Activated effector memory CD4-positive, alpha-beta T cell treated with anti-CD3 and anti-CD28 coated beads, Interleukin-2, amount 50 U/mL, for 16 hours (primary cell): ENCODE measurements around the gene FOXRED2.

Experiments
- DNase-seq: peaks from one replicate; pipeline ENCODE4 v3.0.0-alpha.2; 2020

The FOXRED2 gene

GRCh38 chr22:36514766-36515165 lies 7.9 kb upstream of the FOXRED2 start:
- no peak for DNase-seq

DNA sequence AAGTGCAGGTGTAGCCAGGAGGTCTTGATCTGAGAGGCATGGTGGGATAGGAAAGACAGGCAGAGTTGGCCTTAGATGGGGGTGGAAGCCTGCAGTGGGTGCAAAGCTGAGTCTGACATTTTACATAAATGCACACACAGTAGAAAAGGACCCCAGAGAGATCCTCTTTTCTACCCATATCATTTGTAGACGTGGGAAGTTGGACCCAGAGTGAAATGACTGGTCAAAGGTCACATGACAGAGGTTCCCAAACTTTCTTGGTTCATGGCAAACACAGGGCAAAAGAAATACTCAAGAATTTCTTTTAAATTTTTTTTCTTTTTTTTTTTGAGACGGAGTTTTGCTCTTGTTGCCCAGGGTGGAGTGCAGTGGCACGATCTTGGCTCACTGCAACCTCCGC lies 6.2 kb upstream of the FOXRED2 start:
- no peak for DNase-seq

GRCh38 chr22:36512333-36512732 lies 5.5 kb upstream of the FOXRED2 start:
- DNase-seq, result no peak

DNA sequence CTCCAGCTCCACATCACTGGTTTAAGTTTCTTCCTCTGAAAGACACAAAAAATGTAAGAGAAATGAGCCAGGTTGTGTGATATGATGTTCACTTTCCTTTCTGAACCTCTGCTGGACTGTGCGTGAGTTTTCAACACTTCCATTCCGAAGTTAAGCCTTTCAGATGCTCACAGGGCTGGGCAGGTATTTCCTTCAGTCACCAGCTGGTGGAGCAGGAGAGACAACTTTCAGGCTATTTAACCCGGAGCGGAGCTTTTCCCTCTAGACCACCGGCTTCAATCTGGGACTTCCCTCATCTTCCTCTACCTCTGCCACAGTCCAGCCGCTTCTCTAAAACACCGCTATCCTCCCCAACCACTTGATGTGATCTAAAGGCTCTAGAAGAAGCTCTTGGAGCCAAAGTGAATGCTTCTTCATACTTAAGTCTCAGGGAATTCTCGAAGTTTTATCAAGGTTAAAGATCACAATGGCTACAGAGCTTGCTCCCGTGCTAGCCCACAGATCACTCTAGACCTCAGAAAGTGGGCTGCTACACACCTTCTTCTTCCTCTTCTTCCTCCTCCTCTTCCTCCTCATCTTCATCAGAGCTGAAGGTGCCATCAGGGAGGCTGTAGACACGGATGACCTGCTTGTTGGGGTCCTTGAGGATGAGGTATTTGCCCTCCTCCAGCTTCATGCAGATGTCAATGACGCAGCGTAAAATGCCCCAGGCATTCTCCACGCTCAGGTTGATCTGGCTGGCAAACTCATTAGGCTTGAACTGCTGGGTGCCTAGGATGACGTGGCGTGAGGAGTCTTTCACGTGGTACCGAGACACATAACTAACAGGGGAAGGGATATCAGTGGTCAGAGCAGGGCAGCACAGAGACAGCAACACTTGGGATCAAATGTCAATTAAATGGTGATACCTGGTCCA lies 4.4 kb upstream of the FOXRED2 start:
- peak; percentile 68 for DNase-seq

GRCh38 chr22:36510384-36510783 lies 3.5 kb upstream of the FOXRED2 start:
- DNase-seq, result no peak

DNA sequence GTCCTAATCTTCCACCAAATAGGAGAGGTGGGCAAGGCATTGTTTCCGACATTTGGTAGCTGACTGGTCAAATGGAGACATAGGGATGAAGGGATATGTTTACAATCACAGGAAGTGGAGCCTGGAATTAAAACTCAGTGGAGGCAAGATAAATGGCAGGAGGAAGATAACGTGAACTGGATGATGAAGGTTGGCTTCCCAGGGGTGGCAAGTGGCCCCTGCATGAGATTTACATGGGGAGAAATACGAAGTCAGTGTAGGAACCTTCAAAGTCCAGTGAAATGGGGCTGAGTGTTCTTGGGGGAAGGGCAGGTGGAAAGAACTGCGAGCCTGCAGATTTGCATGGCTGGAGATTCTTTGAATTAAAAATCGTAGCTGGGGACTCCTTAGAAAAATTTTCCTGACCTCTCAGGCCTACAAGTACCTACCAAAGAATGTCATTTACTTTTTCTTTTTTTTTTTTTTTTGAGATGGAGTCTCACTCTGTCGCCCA lies 724 bp upstream of the FOXRED2 start:
- no peak for DNase-seq

DNA sequence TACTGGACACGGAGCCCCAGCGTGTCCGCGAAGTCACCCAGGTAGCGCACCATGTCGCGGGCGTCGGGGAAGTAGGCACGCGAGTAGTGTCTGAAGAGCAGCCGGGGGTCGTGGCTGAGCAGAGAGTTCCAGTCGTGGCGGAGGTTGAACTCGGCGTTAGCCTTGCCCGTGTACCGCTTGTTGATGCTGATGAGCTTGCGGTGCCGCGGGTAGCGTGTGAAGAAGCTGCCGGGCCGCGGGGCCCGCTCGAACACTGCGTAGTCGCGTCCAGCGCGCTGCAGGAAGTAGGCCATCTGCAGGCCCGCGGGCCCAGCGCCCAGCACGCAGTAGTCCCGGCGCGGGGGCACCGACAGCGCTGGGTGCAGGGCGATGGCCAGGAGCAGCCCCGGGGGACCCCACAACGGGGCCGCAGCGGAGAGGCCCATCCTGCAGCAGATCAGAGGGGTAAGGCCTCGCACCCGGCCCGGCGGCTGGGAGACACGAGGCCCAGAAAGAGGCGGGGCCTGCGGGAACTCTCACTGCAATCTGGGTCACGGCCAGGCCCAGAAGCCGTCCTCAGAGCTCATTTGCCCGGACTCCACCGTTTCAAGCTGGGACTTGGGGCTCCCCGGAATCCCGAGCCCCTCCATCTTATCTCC lies 723 bp downstream of the FOXRED2 start:
- no peak for DNase-seq

DNA sequence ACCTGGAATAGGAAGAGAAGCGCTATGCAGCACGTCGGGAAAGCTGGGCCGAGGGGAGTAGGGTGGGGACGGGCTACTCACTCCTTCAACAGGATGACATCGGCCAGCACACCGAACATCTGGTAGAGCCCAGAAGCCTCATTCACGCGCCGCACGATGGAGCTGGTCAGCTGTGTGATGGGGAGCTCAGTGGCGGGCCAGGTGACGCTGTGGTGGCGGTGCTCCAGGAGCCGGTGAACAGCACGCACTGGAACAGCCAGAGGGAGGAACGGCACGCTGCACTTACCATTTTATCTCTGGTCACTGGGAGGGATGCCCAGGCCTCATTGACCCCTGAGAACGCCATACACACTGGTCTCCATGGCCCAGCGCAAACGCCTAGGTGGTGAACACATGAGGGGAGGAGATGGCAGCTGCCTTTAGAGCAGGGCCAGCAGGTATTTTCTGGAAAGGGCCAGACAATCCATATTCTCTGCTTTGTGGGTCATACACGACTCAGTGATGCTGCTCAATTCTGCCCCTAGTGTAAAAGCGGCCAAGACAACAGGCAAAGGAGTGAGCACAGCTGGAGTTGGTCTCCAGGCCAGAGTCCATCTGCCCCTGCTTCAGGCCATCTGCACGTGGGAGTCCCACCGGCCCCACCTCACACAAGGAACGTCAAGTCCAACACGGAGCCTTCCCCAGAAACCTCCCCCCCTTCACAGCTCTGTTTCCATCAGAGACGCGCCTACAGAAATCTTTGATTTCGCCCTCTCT lies 8.8 kb downstream of the FOXRED2 start:
- no peak for DNase-seq

- DNase-seq, result no peak
Measured at GRCh38 chr22:36493690-36494110, 13.1 kb downstream of the FOXRED2 start.

GRCh38 chr22:36492109-36492508 lies 14.7 kb downstream of the FOXRED2 start:
- DNase-seq, result no peak

- DNase-seq, result no peak
Measured at GRCh38 chr22:36491155-36491554, 15.7 kb downstream of the FOXRED2 start.

DNA sequence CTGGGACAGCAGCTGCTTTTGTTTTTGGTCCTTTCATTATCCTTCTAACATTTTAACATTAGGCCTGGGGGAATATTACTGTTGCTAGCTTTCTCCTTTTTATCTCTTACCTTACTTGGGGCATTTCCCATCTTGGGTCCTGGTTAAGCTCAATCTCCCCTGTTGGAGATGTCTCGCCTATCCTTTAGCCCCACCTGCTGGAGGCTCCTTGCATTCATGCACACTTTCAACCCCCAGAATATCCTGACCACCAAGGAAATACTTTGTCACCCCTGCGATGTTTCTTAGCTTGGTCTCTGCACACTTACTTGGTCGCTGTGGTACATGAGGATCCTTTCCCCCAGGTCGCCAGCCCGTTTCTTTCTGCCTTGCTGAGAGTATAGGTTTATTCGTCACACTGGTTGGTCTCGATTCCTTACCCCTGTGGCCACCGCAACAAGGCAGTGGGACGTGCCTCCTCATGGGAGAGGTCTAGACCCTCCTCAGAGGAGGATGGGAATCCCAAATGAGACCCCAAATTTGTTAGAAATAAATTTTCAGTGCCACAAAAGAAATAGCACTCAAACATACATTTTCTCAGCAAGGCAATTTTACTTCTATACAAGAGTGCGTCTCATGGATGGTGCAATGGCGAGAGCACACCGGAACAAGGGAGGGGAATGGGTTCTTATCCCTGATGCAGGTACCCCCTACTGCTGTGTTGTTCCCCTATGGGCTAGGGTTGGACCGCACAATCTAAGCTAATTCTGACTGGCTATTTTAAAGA lies 20.0 kb downstream of the FOXRED2 start:
- DNase-seq, result peak; percentile 83

DNA sequence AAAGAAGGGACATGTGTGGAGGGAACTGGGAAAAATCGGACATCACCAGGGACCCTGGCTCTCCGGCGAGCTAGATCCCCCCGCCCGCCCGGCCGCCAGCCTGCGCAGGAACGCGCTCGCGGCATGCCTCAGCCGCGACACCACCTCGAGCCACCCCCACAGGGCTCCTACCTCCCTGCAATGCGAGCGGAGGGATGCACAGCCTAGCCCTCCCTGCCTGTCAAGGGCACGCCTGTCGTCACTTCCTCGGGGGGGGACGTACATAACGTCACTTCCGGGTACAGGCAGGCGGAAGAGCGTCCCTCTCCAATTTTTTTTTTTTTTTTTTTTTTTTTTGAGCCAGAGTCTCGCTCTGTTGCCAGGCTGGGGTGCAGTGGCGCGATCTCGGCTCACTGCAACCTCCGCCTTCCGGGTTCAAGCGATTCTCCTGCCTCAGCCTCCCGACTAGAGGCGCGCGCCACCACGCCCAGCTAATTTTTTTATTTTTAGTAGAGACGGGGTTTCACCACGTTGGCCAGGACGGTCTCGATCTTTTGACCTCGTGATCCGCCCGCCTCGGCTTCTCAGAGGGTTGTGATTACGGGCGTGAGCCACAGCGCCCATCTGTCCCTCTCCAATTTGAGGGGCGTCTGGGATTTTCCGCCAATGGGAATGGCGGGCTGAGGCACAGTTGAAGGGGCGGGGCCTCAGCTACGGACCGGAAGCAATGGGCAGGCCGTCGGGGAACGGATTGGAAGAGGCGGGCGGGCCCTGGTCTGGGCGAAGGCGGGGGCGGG lies 25.3 kb downstream of the FOXRED2 start, which contains the start of gene TXN2:
TSS of gene TXN2 (minus strand) at position 248 of the 776 bp plus-strand sequence. CDS start 803 bp downstream, outside the sequence.
- peak; percentile 98 for DNase-seq

GRCh38 chr22:36480941-36481392 lies 25.9 kb downstream of the FOXRED2 start:
- no peak for DNase-seq

GRCh38 chr22:36478966-36479365 lies 27.9 kb downstream of the FOXRED2 start:
- no peak for DNase-seq

GRCh38 chr22:36475341-36475740 lies 31.5 kb downstream of the FOXRED2 start:
- DNase-seq, result no peak

- DNase-seq, result no peak
Measured at GRCh38 chr22:36472689-36473088, 34.2 kb downstream of the FOXRED2 start.

DNA sequence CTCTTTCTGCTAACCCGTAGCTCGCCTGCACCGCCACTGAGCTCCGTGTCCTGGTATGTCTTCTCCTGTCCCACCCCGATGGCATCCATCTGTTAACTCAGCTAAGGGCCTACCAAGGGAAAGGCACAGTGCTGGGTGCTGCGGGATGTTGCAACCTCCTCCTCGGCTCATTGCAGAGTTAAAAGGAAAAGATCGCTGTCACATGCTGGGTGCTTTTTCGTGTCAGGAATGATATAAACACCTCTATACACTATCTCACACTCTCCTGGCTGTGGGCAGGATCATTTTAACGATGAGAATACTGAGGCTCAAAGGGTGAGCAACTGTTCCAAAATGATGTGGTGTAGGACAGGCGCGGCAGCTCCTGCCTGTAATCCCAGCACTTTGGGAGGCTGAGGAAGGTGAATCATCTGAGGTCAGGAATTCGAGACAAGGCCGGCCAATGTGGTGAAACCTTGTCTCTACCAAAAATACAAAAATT lies 35.5 kb downstream of the FOXRED2 start:
- no peak for DNase-seq

DNA sequence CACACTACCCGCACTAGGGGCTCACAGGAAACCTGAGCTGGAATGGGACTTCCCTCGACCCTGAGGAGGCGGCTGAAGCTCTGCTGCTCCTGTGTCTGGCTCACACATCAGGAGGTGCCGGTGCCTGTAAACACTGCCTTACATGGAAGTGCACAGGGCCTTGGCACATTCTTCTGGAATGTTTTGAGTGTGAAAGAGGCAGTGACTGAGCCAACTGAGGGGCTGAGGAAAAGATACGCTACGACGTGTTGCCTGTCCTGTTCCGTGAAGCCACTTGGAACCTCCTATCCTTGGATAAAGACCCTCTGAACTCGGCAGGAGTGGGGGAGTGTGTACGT lies 35.9 kb downstream of the FOXRED2 start:
- DNase-seq, result no peak

DNA sequence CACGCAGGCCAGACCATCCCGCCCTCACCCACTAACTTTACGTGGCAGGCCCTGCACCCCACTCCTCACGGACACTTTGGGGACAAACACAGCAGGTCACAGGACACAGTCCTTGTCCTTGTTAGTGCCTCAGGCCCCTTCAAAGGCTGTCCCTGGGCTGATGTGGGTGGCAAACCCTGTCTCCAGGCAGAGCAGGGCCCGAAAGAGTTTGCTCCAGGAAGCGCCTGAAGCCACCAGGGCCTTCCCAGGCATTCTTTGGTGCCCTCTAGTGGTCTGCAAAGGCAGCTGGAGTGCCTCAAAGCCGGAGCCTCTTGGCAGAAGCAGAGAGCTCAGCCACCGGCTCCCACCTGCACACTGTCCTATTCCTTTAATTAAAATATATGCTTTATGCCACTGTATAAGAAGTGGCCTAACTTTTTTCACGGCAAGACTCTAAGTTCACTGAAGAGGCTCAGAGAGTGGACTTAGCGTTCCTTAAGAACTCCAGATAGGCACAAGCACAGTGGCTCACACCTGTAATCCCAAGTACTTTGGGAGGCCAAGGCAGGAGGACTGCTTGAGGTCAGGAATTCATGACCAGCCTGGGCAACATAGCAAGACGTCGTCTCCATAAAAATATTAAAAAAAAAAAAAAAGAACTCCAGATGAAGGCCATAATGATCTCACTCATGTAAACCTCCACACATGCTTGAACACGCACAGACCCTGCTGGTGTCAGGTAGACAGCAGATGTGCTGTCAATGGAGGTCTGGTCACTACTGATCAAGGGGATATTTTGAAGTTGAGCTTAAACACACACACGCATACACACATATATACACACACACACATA lies 36.5 kb downstream of the FOXRED2 start:
- peak; percentile 93 for DNase-seq
